HepG2 (cell line): ENCODE measurements around the gene ZNF385B. TPM values are rescaled to one million over a fixed set of nuclear protein-coding genes. Genes with fewer than 3 reads are reported as not detected.

Source experiments
- ATAC-seq: fragments of 200-7000 bp; cut with Tn5 transposase; 3 replicates; pipeline ENCODE4 v1.9.1; 2020; ENCODE audit warnings: mild to moderate bottlenecking, moderate library complexity
- BruUV-seq: library from RNA; stranded (reverse); fragments of 400-500 nt; replicated peaks from 2 replicates; lab custom pipeline; 2021; lab: Mats Ljungman, UMichigan
- CTCF ChIA-PET: fragments of 300-600 bp; formaldehyde crosslinking; extraction: SDS; loops from one replicate; lab custom pipeline; 2021; ENCODE audit warnings: low total read pairs, inconsistent platforms, low intra/inter-chr PET ratio; lab: Yijun Ruan, JAX
- POLR2A ChIA-PET: fragments of 350-600 bp; sonication (Branson Sonifier 250); formaldehyde crosslinking; loops from one replicate; lab custom pipeline; 2020; ENCODE audit warnings: antibody characterized with exemption, inconsistent platforms; lab: Yijun Ruan, JAX
- DNase-seq: peaks from one replicate; pipeline ENCODE4 v3.0.0-alpha.2; 2015; ENCODE audit warnings: low spot score
- FAIRE-seq: peaks from 3 replicates; lab custom pipeline; 2011; peaks lifted over from hg19 to GRCh38; lab: Jason Lieb, UNC
- H2AFZ ChIP-seq: one replicate; pipeline ENCODE4 v1.6.1; 2011; ENCODE audit warnings: low read length, inconsistent platforms
- H3K27ac ChIP-seq: fragments of 300-600 bp; 3 replicates; pipeline ENCODE4 v1.8.0; 2011; ENCODE audit warnings: mixed run types, mild to moderate bottlenecking, mixed read lengths, low read length, inconsistent platforms; ENCODE audit not compliant: insufficient read depth; ENCODE audit errors: extremely low read length
- H3K27me3 ChIP-seq, 2 experiments: fragments of 200-600 bp in 1 of 2; 2 replicates in 1 of 2; 3 replicates in 1 of 2; pipeline versions ENCODE4 v1.6.0 to v1.8.0; 2011; ENCODE audit warnings: low read length in 2 of 2, mild to moderate bottlenecking in 2 of 2, moderate library complexity in 2 of 2, inconsistent platforms in 1 of 2; ENCODE audit not compliant: insufficient read depth in 2 of 2, control insufficient read depth in 1 of 2
- H3K36me3 ChIP-seq, 2 experiments: fragments of 200-600 bp in 1 of 2; replicated peaks in 1 of 2; 2 replicates in 1 of 2; 3 replicates in 1 of 2; pipeline versions ENCODE4 v1.5.1 to v1.8.0; 2011; ENCODE audit warnings: low read length in 2 of 2, inconsistent platforms in 1 of 2; ENCODE audit not compliant: insufficient read depth in 2 of 2, control insufficient read depth in 1 of 2
- H3K4me1 ChIP-seq: 2 replicates; pipeline ENCODE4 v1.5.1; 2012; ENCODE audit warnings: low read length, inconsistent platforms; ENCODE audit not compliant: insufficient read depth
- H3K4me2 ChIP-seq: 2 replicates; pipeline ENCODE4 v1.6.0; 2011; ENCODE audit warnings: low read depth, low read length, inconsistent platforms
- H3K4me3 ChIP-seq, 3 experiments: fragments of 200-600 bp in 1 of 3; sonication (generic), shearing (Covaris generic) in 1 of 3; replicated peaks in 1 of 3; 2 replicates each; pipeline ENCODE4 v1.5.1; 2011 to 2016; ENCODE audit warnings: low read length in 3 of 3, inconsistent platforms in 2 of 3, low read depth in 2 of 3, mild to moderate bottlenecking in 2 of 3, control low read depth in 1 of 3, mixed read lengths in 1 of 3; ENCODE audit not compliant: insufficient read depth in 1 of 3
- H3K79me2 ChIP-seq: one replicate; pipeline ENCODE4 v1.6.1; 2011; ENCODE audit warnings: low read length, inconsistent platforms; ENCODE audit not compliant: insufficient read depth
- H3K9ac ChIP-seq: 2 replicates; pipeline ENCODE4 v1.6.0; 2011; ENCODE audit warnings: mild to moderate bottlenecking, low read depth, low read length, inconsistent platforms; ENCODE audit not compliant: insufficient read depth
- H3K9me3 ChIP-seq: 2 replicates; pipeline ENCODE4 v1.5.1; 2012; ENCODE audit warnings: mild to moderate bottlenecking, low read length
- H4K20me1 ChIP-seq: 2 replicates; pipeline ENCODE4 v1.6.0; 2011; ENCODE audit warnings: inconsistent platforms, mild to moderate bottlenecking, low read length, moderate library complexity; ENCODE audit not compliant: insufficient read depth
- HMG20A ChIP-seq: IDR thresholded peaks from 2 replicates; pipeline ENCODE4 v1.6.1; 2016; ENCODE audit warnings: borderline replicate concordance
- MAFF ChIP-seq: IDR thresholded peaks from 2 replicates; pipeline ENCODE4 v1.6.1; 2011; ENCODE audit warnings: low read depth, low read length, improper control_type of control experiment
- MAFK ChIP-seq, 2 experiments: IDR thresholded peaks in 1 of 2; conservative IDR thresholded peaks in 1 of 2; 2 replicates each; pipeline ENCODE4 v1.6.1; 2011; ENCODE audit warnings: improper control_type of control experiment in 2 of 2, low read length in 2 of 2
- PTBP1 ChIP-seq: fragments of 200-400 bp; formaldehyde crosslinking; IDR thresholded peaks from 2 replicates; pipeline ENCODE4 v1.6.1; 2018; ENCODE audit warnings: low read length, low read depth; ENCODE audit not compliant: poor library complexity, severe bottlenecking
- RFX5 ChIP-seq: IDR thresholded peaks from 2 replicates; pipeline ENCODE4 v1.6.1; 2011; ENCODE audit warnings: low read depth, low read length, improper control_type of control experiment
- ZNF282 ChIP-seq: fragments of 450-650 bp; IDR thresholded peaks from 2 replicates; pipeline ENCODE4 v1.6.1; 2018; ENCODE audit not compliant: partially characterized antibody
- WGBS: methylation state at CpG from one replicate; pipeline ENCODE4 v1.1.6; 2017; ENCODE audit warnings: low lambda C conversion rate; 5-methylcytosine and 5-hydroxymethylcytosine counted together
- in situ Hi-C: cut with HindIII; loops from 2 replicates; pipeline ENCODE4 v1.10.0; 2017; ENCODE audit warnings: low pct_unique_long_range_greater_than_20kb; ENCODE audit not compliant: extremely low pct_ligation_motif_present
- intact Hi-C: fragments of 100-400 bp; cut with micrococcal nuclease; formaldehyde crosslinking; loops from one replicate; pipeline ENCODE4 v1.10.0; 2022; ENCODE audit not compliant: unreplicated experiment
- polyA plus RNA-seq, 8 experiments: library from polyadenylated mRNA; depleted of rRNA in 3 of 8; stranded (reverse) in 7 of 8; unstranded in 1 of 8; fragments of >200 nt; fragmentation: Illumina TruSeq in 4 of 8; extraction: Trizol in 4 of 8; gene quantifications; 2 replicates each; pipeline versions ENCODE4 v1.2.1 to v1.2.3, GENCODE V29; 2011 to 2016; ENCODE audit warnings: low read depth in 4 of 8, missing spikeins in 1 of 8, mixed read lengths in 1 of 8; ENCODE audit not compliant: insufficient read depth in 1 of 8
- total RNA-seq, 5 experiments: library from RNA; depleted of rRNA; stranded (reverse); fragments of >200 nt; fragmentation: Illumina TruSeq; extraction: Trizol; gene quantifications; 2 replicates each; pipeline ENCODE4 v1.2.3, GENCODE V29; 2016; ENCODE audit warnings: low read depth in 1 of 5
- TF ChIP-seq, protein P1 (sequence below): fragments of 450-650 bp; IDR thresholded peaks from 2 replicates; pipeline ENCODE4 v1.6.1; 2017; ENCODE audit warnings: mild to moderate bottlenecking
- TF ChIP-seq, protein P2 (sequence below): IDR thresholded peaks from 2 replicates; pipeline ENCODE4 v1.4.0; 2020; ENCODE audit warnings: mild to moderate bottlenecking, missing genetic modification reagents
- TF ChIP-seq, protein P3 (sequence below): IDR thresholded peaks from 2 replicates; pipeline ENCODE4 v1.6.1; 2016; ENCODE audit warnings: missing compliant biosample characterization, missing genetic modification reagents, borderline replicate concordance

ZNF385B gene
- total and polyA plus RNA-seq, 2 of the 13 experiments (the other 11 are each of a cell fraction or from before 2014, with no cell fraction given): 3.3 to 6.7 TPM

DNA sequence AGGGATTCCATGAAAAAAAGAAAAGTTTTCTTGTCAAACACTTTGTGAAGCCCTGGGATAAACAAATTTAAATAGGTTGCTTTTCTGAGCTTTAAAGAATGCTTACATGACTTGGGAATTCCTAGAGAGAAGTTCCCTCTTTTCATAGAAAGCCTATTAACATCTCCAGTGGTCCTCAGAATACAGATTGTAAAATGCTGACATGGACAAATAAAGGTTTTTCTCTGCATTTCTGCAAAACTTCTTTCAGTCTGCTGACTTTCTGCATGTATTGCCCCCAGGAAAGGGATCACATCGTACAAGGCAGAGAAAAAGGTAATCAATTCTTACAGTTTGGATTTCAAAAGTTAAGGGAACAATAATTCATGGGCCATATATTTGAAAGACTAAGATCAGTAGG, 20.6 kb downstream of the ZNF385B start:
- H3K4me2 ChIP-seq: no peak overlapping the region
- in situ Hi-C loops: loop anchor here (5.0 to 10.0 kb wide), 3 partner anchors 61 to 234 kb away; no protein-coding TSS in a partner anchor
- 0% methylated on average over 1 of the region's 1 CpG for WGBS
- H3K27ac ChIP-seq: no peak overlapping the region
- no peaks in the 10 kb centered on the region for H3K9me3 ChIP-seq
- no peak overlapping the region for H3K4me3 ChIP-seq
- TF ChIP-seq MAFK (conservative IDR thresholded peaks at IDR 0.05 in 1 of 2, IDR thresholded peaks at IDR 0.05 in 1 of 2; ENCODE audit: low read length in 2 of 2) (peak; percentile 96 to 97), ZNF282 (no peak), MAFF (peak; percentile 96)
- no TSS peak for BruUV-seq
- H2AFZ ChIP-seq: no peak overlapping the region
- H3K9ac ChIP-seq: no peak overlapping the region
- DNase-seq (no peak), ATAC-seq (no peak), FAIRE-seq (no peak)
- H3K27me3 ChIP-seq: no peaks in the 10 kb centered on the region
- peaks cover 8% of the 10 kb centered on the region for H3K4me1 ChIP-seq
- POLR2A ChIA-PET: no interaction called here
- H3K79me2 ChIP-seq: no peaks in the 10 kb centered on the region
- intact Hi-C loops: no loop called here
- CTCF ChIA-PET: no interaction called here
- H4K20me1 ChIP-seq: no peaks in the 10 kb centered on the region
- H3K36me3 ChIP-seq: no peaks in the 10 kb centered on the region

DNA sequence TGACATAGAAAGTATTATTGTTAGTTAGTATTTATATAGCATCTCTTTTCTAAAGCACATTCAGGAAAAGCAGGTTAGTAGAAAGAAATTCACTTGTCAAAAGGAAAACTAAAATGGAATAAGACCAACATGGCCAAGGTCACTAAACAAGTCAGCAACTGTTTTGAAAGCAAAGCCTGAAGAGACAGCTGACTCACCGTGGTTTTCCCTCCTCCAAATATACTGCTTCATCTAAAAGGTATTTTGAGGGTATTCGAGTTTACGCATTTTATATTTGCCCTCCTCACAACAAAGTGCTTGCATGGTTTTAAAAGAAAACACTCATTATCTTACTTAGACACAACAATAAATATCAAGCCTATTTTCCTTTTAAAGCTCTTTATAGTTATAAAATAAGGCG, 24.0 kb downstream of the ZNF385B start:
- Histone ChIP-seq H3K79me2 (no peaks in the 10 kb centered on the region), H3K27ac (no peak overlapping the region), H3K9me3 (no peaks in the 10 kb centered on the region), H3K4me3 (no peak overlapping the region), H2AFZ (no peak overlapping the region), H4K20me1 (no peaks in the 10 kb centered on the region), H3K4me1 (peaks cover 8% of the 10 kb centered on the region), H3K36me3 (no peaks in the 10 kb centered on the region), H3K27me3 (no peaks in the 10 kb centered on the region), H3K9ac (no peak overlapping the region), H3K4me2 (no peak overlapping the region)
- ATAC-seq: no peak; the same call in 2 of the 3 replicates
- BruUV-seq: no TSS peak
- FAIRE-seq: no peak
- peak; percentile 52 for DNase-seq
- 4% methylated on average over 4 of the region's 4 CpGs for WGBS
- ChIA-PET POLR2A (no interaction called here), CTCF (no interaction called here)
- in situ Hi-C loops (no loop called here), intact Hi-C loops (no loop called here)
- TF ChIP-seq, protein P1, sequence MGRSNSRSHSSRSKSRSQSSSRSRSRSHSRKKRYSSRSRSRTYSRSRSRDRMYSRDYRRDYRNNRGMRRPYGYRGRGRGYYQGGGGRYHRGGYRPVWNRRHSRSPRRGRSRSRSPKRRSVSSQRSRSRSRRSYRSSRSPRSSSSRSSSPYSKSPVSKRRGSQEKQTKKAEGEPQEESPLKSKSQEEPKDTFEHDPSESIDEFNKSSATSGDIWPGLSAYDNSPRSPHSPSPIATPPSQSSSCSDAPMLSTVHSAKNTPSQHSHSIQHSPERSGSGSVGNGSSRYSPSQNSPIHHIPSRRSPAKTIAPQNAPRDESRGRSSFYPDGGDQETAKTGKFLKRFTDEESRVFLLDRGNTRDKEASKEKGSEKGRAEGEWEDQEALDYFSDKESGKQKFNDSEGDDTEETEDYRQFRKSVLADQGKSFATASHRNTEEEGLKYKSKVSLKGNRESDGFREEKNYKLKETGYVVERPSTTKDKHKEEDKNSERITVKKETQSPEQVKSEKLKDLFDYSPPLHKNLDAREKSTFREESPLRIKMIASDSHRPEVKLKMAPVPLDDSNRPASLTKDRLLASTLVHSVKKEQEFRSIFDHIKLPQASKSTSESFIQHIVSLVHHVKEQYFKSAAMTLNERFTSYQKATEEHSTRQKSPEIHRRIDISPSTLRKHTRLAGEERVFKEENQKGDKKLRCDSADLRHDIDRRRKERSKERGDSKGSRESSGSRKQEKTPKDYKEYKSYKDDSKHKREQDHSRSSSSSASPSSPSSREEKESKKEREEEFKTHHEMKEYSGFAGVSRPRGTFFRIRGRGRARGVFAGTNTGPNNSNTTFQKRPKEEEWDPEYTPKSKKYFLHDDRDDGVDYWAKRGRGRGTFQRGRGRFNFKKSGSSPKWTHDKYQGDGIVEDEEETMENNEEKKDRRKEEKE: no peak
- TF ChIP-seq HMG20A (CRISPR knock-in tag): peak; percentile 24; the same call in 1 of the 2 replicates
- TF ChIP-seq, protein P2, sequence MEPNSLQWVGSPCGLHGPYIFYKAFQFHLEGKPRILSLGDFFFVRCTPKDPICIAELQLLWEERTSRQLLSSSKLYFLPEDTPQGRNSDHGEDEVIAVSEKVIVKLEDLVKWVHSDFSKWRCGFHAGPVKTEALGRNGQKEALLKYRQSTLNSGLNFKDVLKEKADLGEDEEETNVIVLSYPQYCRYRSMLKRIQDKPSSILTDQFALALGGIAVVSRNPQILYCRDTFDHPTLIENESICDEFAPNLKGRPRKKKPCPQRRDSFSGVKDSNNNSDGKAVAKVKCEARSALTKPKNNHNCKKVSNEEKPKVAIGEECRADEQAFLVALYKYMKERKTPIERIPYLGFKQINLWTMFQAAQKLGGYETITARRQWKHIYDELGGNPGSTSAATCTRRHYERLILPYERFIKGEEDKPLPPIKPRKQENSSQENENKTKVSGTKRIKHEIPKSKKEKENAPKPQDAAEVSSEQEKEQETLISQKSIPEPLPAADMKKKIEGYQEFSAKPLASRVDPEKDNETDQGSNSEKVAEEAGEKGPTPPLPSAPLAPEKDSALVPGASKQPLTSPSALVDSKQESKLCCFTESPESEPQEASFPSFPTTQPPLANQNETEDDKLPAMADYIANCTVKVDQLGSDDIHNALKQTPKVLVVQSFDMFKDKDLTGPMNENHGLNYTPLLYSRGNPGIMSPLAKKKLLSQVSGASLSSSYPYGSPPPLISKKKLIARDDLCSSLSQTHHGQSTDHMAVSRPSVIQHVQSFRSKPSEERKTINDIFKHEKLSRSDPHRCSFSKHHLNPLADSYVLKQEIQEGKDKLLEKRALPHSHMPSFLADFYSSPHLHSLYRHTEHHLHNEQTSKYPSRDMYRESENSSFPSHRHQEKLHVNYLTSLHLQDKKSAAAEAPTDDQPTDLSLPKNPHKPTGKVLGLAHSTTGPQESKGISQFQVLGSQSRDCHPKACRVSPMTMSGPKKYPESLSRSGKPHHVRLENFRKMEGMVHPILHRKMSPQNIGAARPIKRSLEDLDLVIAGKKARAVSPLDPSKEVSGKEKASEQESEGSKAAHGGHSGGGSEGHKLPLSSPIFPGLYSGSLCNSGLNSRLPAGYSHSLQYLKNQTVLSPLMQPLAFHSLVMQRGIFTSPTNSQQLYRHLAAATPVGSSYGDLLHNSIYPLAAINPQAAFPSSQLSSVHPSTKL (CRISPR knock-in tag): 0 out of 2 replicates have a peak, but pooled peaks have one; percentile 26
- TF ChIP-seq, protein P3, sequence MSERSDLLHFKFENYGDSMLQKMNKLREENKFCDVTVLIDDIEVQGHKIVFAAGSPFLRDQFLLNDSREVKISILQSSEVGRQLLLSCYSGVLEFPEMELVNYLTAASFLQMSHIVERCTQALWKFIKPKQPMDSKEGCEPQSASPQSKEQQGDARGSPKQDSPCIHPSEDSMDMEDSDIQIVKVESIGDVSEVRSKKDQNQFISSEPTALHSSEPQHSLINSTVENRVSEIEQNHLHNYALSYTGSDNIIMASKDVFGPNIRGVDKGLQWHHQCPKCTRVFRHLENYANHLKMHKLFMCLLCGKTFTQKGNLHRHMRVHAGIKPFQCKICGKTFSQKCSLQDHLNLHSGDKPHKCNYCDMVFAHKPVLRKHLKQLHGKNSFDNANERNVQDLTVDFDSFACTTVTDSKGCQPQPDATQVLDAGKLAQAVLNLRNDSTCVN (CRISPR knock-in tag): no peak
- TF ChIP-seq PTBP1: no peak
- peak; percentile 23; the same call in 1 of the 2 replicates for TF ChIP-seq MAFF
- no peak for TF ChIP-seq RFX5
